HCT116 (cell line): ENCODE measurements around the gene RGL3.

Experiments
- EZH2 ChIP-seq: fragments of 200-600 bp; sonication (generic); IDR thresholded peaks from 2 replicates; pipeline ENCODE4 v1.6.1; 2017; ENCODE audit warnings: antibody characterized with exemption, mixed run types
- EZH2phosphoT487 ChIP-seq: fragments of 200-600 bp; IDR thresholded peaks from 2 replicates; pipeline ENCODE4 v1.6.1; 2018; ENCODE audit warnings: antibody characterized with exemption, borderline replicate concordance
- JUND ChIP-seq: IDR thresholded peaks from 2 replicates; pipeline ENCODE4 v1.6.1; 2012
- MAX ChIP-seq: IDR thresholded peaks from 2 replicates; pipeline ENCODE4 v1.6.1; 2012
- POLR2A ChIP-seq: IDR thresholded peaks from 2 replicates; pipeline ENCODE4 v1.7.0; 2011; ENCODE audit warnings: borderline replicate concordance; ENCODE audit not compliant: insufficient read depth, insufficient read length; ENCODE audit errors: extremely low read depth
- POLR2AphosphoS5 ChIP-seq: IDR thresholded peaks from 2 replicates; pipeline ENCODE4 v1.6.1; 2011; ENCODE audit warnings: mild to moderate bottlenecking, low read depth, low read length, moderate library complexity
- RAD21 ChIP-seq: IDR thresholded peaks from 2 replicates; pipeline ENCODE4 v1.6.1; 2012; ENCODE audit warnings: low read depth, mild to moderate bottlenecking
- SP1 ChIP-seq: IDR thresholded peaks from 2 replicates; pipeline ENCODE4 v1.6.1; 2012; ENCODE audit warnings: low read depth
- SRF ChIP-seq: IDR thresholded peaks from 2 replicates; pipeline ENCODE4 v1.6.1; 2012; ENCODE audit warnings: low read depth
- TCF7L2 ChIP-seq: IDR thresholded peaks from 2 replicates; pipeline ENCODE4 v1.7.0; 2011; ENCODE audit warnings: borderline replicate concordance, inconsistent platforms; ENCODE audit not compliant: insufficient read depth, insufficient read length; ENCODE audit errors: extremely low read depth
- YY1 ChIP-seq: IDR thresholded peaks from 2 replicates; pipeline ENCODE4 v1.6.1; 2011; ENCODE audit warnings: low read length, low read depth, moderate library complexity, mild to moderate bottlenecking; ENCODE audit not compliant: insufficient replicate concordance; ENCODE audit errors: extremely low read depth
- ZNF274 ChIP-seq: fragments of 200-500 bp; sonication (Bioruptor generic); IDR thresholded peaks from 2 replicates; pipeline ENCODE4 v1.6.1; 2014; ENCODE audit warnings: mild to moderate bottlenecking, low read depth, low read length, inconsistent platforms
- TF ChIP-seq, protein P1 (sequence below), 3 experiments: fragments of 200-600 bp in 1 of 3; sonication (generic) in 1 of 3; IDR thresholded peaks in 2 of 3; conservative IDR thresholded peaks in 1 of 3; 2 replicates each; pipeline ENCODE4 v1.5.1; 2012 to 2017; ENCODE audit warnings: low read depth in 2 of 3, low read length in 2 of 3, antibody characterized with exemption in 1 of 3, borderline replicate concordance in 1 of 3, control low read depth in 1 of 3, mild to moderate bottlenecking in 1 of 3, mixed read lengths in 1 of 3, mixed run types in 1 of 3, moderate library complexity in 1 of 3; ENCODE audit not compliant: insufficient read depth in 1 of 3
- TF ChIP-seq, protein P2 (sequence below): IDR thresholded peaks from 2 replicates; pipeline ENCODE4 v1.6.1; 2012

GRCh38 chr19:11446271-11446651 lies 27.1 kb upstream of the RGL3 start:
- TF ChIP-seq RAD21 (no peak), YY1 (no peak), POLR2AphosphoS5 (no peak), TCF7L2 (no peak), EZH2 (no peak), POLR2A (no peak), SP1 (no peak), EZH2phosphoT487 (no peak), SRF (no peak), JUND (no peak), MAX (no peak), ZNF274 (no peak)
- TF ChIP-seq, protein P1, sequence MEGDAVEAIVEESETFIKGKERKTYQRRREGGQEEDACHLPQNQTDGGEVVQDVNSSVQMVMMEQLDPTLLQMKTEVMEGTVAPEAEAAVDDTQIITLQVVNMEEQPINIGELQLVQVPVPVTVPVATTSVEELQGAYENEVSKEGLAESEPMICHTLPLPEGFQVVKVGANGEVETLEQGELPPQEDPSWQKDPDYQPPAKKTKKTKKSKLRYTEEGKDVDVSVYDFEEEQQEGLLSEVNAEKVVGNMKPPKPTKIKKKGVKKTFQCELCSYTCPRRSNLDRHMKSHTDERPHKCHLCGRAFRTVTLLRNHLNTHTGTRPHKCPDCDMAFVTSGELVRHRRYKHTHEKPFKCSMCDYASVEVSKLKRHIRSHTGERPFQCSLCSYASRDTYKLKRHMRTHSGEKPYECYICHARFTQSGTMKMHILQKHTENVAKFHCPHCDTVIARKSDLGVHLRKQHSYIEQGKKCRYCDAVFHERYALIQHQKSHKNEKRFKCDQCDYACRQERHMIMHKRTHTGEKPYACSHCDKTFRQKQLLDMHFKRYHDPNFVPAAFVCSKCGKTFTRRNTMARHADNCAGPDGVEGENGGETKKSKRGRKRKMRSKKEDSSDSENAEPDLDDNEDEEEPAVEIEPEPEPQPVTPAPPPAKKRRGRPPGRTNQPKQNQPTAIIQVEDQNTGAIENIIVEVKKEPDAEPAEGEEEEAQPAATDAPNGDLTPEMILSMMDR (IDR thresholded peaks at IDR 0.05 in 2 of 3, conservative IDR thresholded peaks at IDR 0.05 in 1 of 3; ENCODE audit: borderline replicate concordance in 1 of 3, insufficient read depth in 1 of 3, low read depth in 2 of 3, low read length in 2 of 3) = no peak
- TF ChIP-seq, protein P2, sequence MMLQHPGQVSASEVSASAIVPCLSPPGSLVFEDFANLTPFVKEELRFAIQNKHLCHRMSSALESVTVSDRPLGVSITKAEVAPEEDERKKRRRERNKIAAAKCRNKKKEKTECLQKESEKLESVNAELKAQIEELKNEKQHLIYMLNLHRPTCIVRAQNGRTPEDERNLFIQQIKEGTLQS = no peak
